Loucy (cell line): Measurements from ENCODE around the gene ICA1L.

Experiments used
- H2AFZ ChIP-seq: fragments of 200-600 bp; sonication (generic); 2 replicates; pipeline ENCODE4 v1.6.0; 2016; ENCODE audit warnings: antibody characterized with exemption, mild to moderate bottlenecking, low read length, moderate library complexity
- H3F3A ChIP-seq: fragments of 200-600 bp; 2 replicates; pipeline ENCODE4 v1.6.0; 2016; ENCODE audit warnings: antibody characterized with exemption, low read depth, mild to moderate bottlenecking
- H3K27me3 ChIP-seq: fragments of 200-600 bp; sonication (generic); 2 replicates; pipeline ENCODE4 v1.6.1; 2014; ENCODE audit warnings: low read length, mild to moderate bottlenecking; ENCODE audit not compliant: insufficient read depth, poor library complexity, severe bottlenecking
- H3K36me3 ChIP-seq: fragments of 200-600 bp; sonication (generic); 2 replicates; pipeline ENCODE4 v1.6.1; 2016; ENCODE audit warnings: low read length; ENCODE audit not compliant: insufficient read depth
- H3K4me1 ChIP-seq: fragments of 200-600 bp; sonication (generic); 2 replicates; pipeline ENCODE4 v1.5.1; 2014; ENCODE audit warnings: low read length, mild to moderate bottlenecking; ENCODE audit not compliant: insufficient read depth, poor library complexity, severe bottlenecking
- H3K4me2 ChIP-seq: fragments of 200-600 bp; sonication (generic); 2 replicates; pipeline ENCODE4 v1.6.0; 2014; ENCODE audit warnings: antibody characterized with exemption, low read length, low read depth, mild to moderate bottlenecking; ENCODE audit not compliant: poor library complexity, severe bottlenecking
- H3K4me3 ChIP-seq: fragments of 200-600 bp; sonication (generic); 2 replicates; pipeline ENCODE4 v1.5.1; 2014; ENCODE audit warnings: low read length, mild to moderate bottlenecking, mixed read lengths; ENCODE audit not compliant: poor library complexity, severe bottlenecking
- H3K79me2 ChIP-seq: fragments of 200-600 bp; sonication (generic); 2 replicates; pipeline ENCODE4 v1.6.1; 2014; ENCODE audit warnings: low read length; ENCODE audit not compliant: insufficient read depth
- H3K9ac ChIP-seq: fragments of 200-600 bp; sonication (generic); 2 replicates; pipeline ENCODE4 v1.6.0; 2014; ENCODE audit warnings: mild to moderate bottlenecking, low read depth, low read length, moderate library complexity; ENCODE audit not compliant: poor library complexity, severe bottlenecking
- H3K9me2 ChIP-seq: fragments of 200-600 bp; sonication (generic); replicated peaks from 2 replicates; pipeline ENCODE4 v1.6.1; 2016; ENCODE audit warnings: low read depth, low read length, mixed read lengths
- H3K9me3 ChIP-seq: fragments of 200-600 bp; sonication (generic); 2 replicates; pipeline ENCODE4 v1.6.1; 2014; ENCODE audit warnings: mild to moderate bottlenecking, antibody characterized with exemption, low read length, low read depth; ENCODE audit not compliant: insufficient read depth
- H4K20me1 ChIP-seq: fragments of 200-600 bp; sonication (generic); 2 replicates; pipeline ENCODE4 v1.6.0; 2014; ENCODE audit warnings: antibody characterized with exemption, low read length, mild to moderate bottlenecking; ENCODE audit not compliant: insufficient read depth, poor library complexity, severe bottlenecking
- CTCF ChIP-seq: fragments of 200-600 bp; sonication (generic); conservative IDR thresholded peaks from 2 replicates; pipeline ENCODE4 v1.5.1; 2014; ENCODE audit warnings: mild to moderate bottlenecking, antibody characterized with exemption, low read length
- EZH2phosphoT487 ChIP-seq: fragments of 200-600 bp; IDR thresholded peaks from 2 replicates; pipeline ENCODE4 v1.6.1; 2018; ENCODE audit warnings: antibody characterized with exemption, mild to moderate bottlenecking, moderate library complexity, borderline replicate concordance

Gene ICA1L

DNA sequence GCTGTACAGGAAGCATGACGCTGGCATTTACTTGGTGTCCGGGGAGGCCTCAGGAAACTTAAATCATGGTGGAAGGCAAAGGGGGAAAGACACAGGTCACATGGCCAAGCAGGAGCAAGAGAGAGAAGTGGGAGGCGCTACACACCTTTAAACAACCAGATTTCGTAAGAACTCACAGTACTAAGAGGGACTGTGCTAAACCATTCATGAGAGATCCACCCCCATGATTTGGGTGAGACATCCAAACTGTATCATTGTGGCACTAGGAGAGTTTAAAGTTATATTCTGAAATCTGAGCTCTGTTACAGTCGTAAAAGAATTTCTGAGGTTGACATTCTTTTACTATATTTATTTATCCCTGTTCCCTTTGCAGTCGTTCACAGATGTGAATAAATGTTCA is 116.6 kb downstream of the ICA1L start:
- no peaks in the 10 kb centered on the region for H3K9me2 ChIP-seq
- H3K79me2 ChIP-seq = no peaks in the 10 kb centered on the region
- H3K4me3 ChIP-seq = no peak overlapping the region
- no peak overlapping the region for H2AFZ ChIP-seq
- H3K9ac ChIP-seq = no peak overlapping the region
- H3K4me1 ChIP-seq = no peaks in the 10 kb centered on the region
- TF ChIP-seq EZH2phosphoT487 = no peak
- TF ChIP-seq CTCF = no peak
- peaks cover 41% of the 10 kb centered on the region; the same call in 1 of the 2 replicates for H3K36me3 ChIP-seq
- peaks cover 3% of the 10 kb centered on the region for H4K20me1 ChIP-seq
- H3K27me3 ChIP-seq = no peaks in the 10 kb centered on the region
- H3K4me2 ChIP-seq = no peak overlapping the region
- H3F3A ChIP-seq = no peaks in the 10 kb centered on the region
- H3K9me3 ChIP-seq = no peaks in the 10 kb centered on the region

DNA sequence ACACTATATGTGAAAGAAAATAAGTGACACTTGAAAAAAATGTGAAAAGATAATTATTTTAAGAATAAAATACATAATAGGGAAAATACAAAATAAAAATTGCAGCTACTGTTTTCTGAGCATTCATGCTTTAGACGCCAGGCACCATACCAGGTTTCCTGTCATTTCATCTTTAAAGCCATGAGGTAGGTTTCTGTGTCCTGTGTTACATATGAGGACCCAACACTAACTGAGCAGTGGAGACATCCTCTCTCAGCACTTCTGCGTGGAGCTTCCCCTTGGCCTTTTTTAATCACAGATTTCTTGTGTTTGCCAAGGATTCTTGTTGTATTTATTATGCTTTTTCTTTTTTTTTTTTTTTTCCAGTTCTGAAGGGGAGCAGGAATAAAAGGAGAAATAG is 119.5 kb downstream of the ICA1L start:
- H3K4me1 ChIP-seq = no peaks in the 10 kb centered on the region
- H4K20me1 ChIP-seq = peaks cover 3% of the 10 kb centered on the region
- no peak overlapping the region for H2AFZ ChIP-seq
- no peaks in the 10 kb centered on the region for H3F3A ChIP-seq
- no peak overlapping the region for H3K9ac ChIP-seq
- H3K27me3 ChIP-seq = no peaks in the 10 kb centered on the region
- TF ChIP-seq EZH2phosphoT487 (no peak), CTCF (no peak)
- H3K79me2 ChIP-seq = no peaks in the 10 kb centered on the region
- H3K9me3 ChIP-seq = no peaks in the 10 kb centered on the region
- H3K9me2 ChIP-seq = no peaks in the 10 kb centered on the region
- peaks cover 14% of the 10 kb centered on the region; the same call in 1 of the 2 replicates for H3K36me3 ChIP-seq
- H3K4me3 ChIP-seq = no peak overlapping the region
- no peak overlapping the region for H3K4me2 ChIP-seq

DNA sequence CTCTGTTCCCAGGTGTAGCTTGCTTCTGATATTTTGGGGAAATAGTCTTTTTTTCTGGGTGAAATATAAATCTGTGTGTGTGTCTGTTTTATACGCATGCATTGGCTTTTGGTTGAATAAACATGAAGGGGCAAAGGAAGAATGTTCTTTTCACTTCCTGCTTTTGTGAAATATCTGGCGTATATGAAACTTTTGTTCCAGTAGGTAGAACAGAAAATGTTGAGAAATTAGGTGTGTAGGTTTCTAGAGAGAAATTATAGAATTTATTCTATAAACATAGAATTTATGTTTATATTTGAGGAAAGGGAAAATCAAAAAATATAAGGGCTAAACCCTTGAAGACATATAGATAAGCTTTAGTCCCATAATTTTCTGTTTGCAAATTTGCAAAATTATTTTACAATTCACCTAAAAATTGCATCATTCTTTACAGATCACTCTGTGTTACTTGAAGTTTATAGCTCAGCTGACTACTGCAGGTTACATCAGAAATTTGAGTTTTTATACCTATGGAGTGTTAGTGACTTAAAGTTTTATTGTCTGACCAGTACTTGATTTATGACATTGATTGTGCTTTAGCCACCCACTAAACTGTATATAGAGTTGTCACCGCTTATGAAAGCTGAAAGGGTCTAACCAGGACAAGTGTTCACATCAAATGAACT is 120.7 kb downstream of the ICA1L start:
- Histone ChIP-seq H4K20me1 (peaks cover 3% of the 10 kb centered on the region), H2AFZ (no peak overlapping the region), H3K27me3 (no peaks in the 10 kb centered on the region), H3K79me2 (no peaks in the 10 kb centered on the region), H3K4me2 (no peak overlapping the region), H3F3A (no peaks in the 10 kb centered on the region), H3K4me1 (no peaks in the 10 kb centered on the region), H3K9ac (no peak overlapping the region), H3K9me2 (no peaks in the 10 kb centered on the region), H3K9me3 (no peaks in the 10 kb centered on the region), H3K36me3 (peaks cover 2% of the 10 kb centered on the region; the same call in 1 of the 2 replicates), H3K4me3 (no peak overlapping the region)
- TF ChIP-seq CTCF (no peak), EZH2phosphoT487 (no peak)
